GM19193 (cell line): ENCODE measurements around the gene LACC1.

Experiments
- POLR2A ChIP-seq: IDR thresholded peaks from 4 replicates; pipeline ENCODE4 v1.6.1; 2011; ENCODE audit not compliant: insufficient read depth, insufficient read length; ENCODE audit errors: extremely low read depth

The LACC1 gene

GRCh38 chr13:43879755-43880181 is at the start of gene LACC1:
Gene LACC1 (plus strand): TSS chr13:43879904. CDS start chr13:43880986, 1,082 bp downstream.
- no peak for TF ChIP-seq POLR2A

GRCh38 chr13:43830497-43830881 is 49.2 kb upstream of the LACC1 start:
- TF ChIP-seq POLR2A = no peak

- TF ChIP-seq POLR2A = no peak
These were observed 48.6 kb upstream of the LACC1 start for GRCh38 chr13:43831088-43831487.

GRCh38 chr13:43835701-43836100 is 44.0 kb upstream of the LACC1 start:
- no peak for TF ChIP-seq POLR2A

GRCh38 chr13:43838909-43839308 is 40.8 kb upstream of the LACC1 start:
- TF ChIP-seq POLR2A = no peak

- TF ChIP-seq POLR2A = no peak
These were observed 33.1 kb upstream of the LACC1 start for GRCh38 chr13:43846496-43847158.

GRCh38 chr13:43848001-43848649 is 31.6 kb upstream of the LACC1 start:
- no peak for TF ChIP-seq POLR2A

- no peak for TF ChIP-seq POLR2A
These were observed 28.8 kb upstream of the LACC1 start for GRCh38 chr13:43850873-43851272.

GRCh38 chr13:43852923-43853404 is 26.7 kb upstream of the LACC1 start:
- TF ChIP-seq POLR2A = no peak

GRCh38 chr13:43861863-43862262 is 17.8 kb upstream of the LACC1 start:
- TF ChIP-seq POLR2A = no peak

GRCh38 chr13:43864921-43865320 is 14.8 kb upstream of the LACC1 start:
- TF ChIP-seq POLR2A = no peak

- no peak for TF ChIP-seq POLR2A
These were observed 13.8 kb upstream of the LACC1 start for GRCh38 chr13:43865892-43866291.

- no peak for TF ChIP-seq POLR2A
These were observed 7.5 kb upstream of the LACC1 start for GRCh38 chr13:43872181-43872580.

- TF ChIP-seq POLR2A = no peak
These were observed 5.1 kb upstream of the LACC1 start for GRCh38 chr13:43874504-43875092.

GRCh38 chr13:43876366-43876765 is 3.3 kb upstream of the LACC1 start:
- TF ChIP-seq POLR2A = no peak

GRCh38 chr13:43877326-43877725 is 2.4 kb upstream of the LACC1 start:
- TF ChIP-seq POLR2A = no peak
